Pancreas (tissue), 10 donors: ENCODE results near the gene TPCN2. TPM values are rescaled to one million over a fixed set of nuclear protein-coding genes. Genes with fewer than 3 reads are reported as not detected.

Experiments used
- ATAC-seq, 4 donors: fragments of 200-7000 bp; cut with Tn5 transposase; one replicate each; pipeline versions ENCODE4 v1.8.0 to v1.9.1; 2020; ENCODE audit warnings: mild to moderate bottlenecking in 4 of 4, moderate library complexity in 4 of 4
- DNase-seq, 6 donors: peaks; one replicate each; pipeline ENCODE4 v3.0.0-alpha.2; 2020
- FAIRE-seq: peaks from 2 replicates; lab custom pipeline; 2012; peaks lifted over from hg19 to GRCh38; lab: Jason Lieb, UNC
- H3K27ac ChIP-seq, 4 donors: fragments of 200-600 bp; sonication (generic); 1 replicate in 3 of 4; 2 replicates in 1 of 4; pipeline versions ENCODE4 v1.5.0 to v1.8.0; 2020
- H3K27me3 ChIP-seq, 4 donors: fragments of 200-600 bp; one replicate each; pipeline ENCODE4 v1.8.0; 2021
- H3K36me3 ChIP-seq, 3 donors: fragments of 200-600 bp; sonication (generic) in 1 of 3; one replicate each; pipeline versions ENCODE4 v1.5.0 to v1.8.0; 2020 to 2021
- H3K4me1 ChIP-seq, 3 donors: fragments of 200-600 bp; one replicate each; pipeline ENCODE4 v1.8.0; 2021
- H3K4me3 ChIP-seq, 4 donors: fragments of 200-600 bp; sonication (generic) in 2 of 4; one replicate each; pipeline versions ENCODE4 v1.5.0 to v1.8.0; 2020 to 2021
- H3K9me3 ChIP-seq, 4 donors: fragments of 200-600 bp; one replicate each; pipeline ENCODE4 v1.8.0; 2021
- CTCF ChIP-seq, 4 donors: fragments of 200-600 bp; sonication (generic) in 3 of 4; IDR thresholded peaks; one replicate each; pipeline versions ENCODE4 v1.5.0 to v1.8.0; 2021; ENCODE audit warnings: antibody characterized with exemption in 4 of 4
- WGBS, 2 donors: extraction: QIAGEN DNeasy Blood & Tissue Kit; methylation state at CpG; one replicate each; pipeline ENCODE4 v1.1.7; 2013; 5-methylcytosine and 5-hydroxymethylcytosine counted together
- intact Hi-C, 3 donors: fragments of 100-400 bp; cut with DNase I; formaldehyde crosslinking; loops; one replicate each; pipeline versions ENCODE4 v1.11.1 to v1.14.2; 2022
- polyA plus RNA-seq, 2 donors: library from polyadenylated mRNA; stranded (reverse); fragments of 200-250 nt; gene quantifications; one replicate each; pipeline ENCODE4 v1.2.3, GENCODE V29; 2013
- total RNA-seq, 6 donors: library from RNA; stranded (reverse); fragmentation: NEBNext Ultra II Directional in 4 of 6; extraction: Animal tissue kit (Norgen Biotek cat#: 25700) in 4 of 6; gene quantifications; one replicate each; pipeline versions ENCODE4 v1.2.1 to v1.2.4, GENCODE V29; 2021 to 2023
- donor health status: healthy with polysubstance abuse.
- donor health status: DM: no; HTN: no; CAD: no; lungs with moderate emphysema.
- donor health status: DM: no; HTN: no; CAD: no.
- donor health status: control.
- donor health status: control.
- donor health status: Bipolar disorder and iron deficiency.
- donor health status: DM: yes; HTN: yes; CAD: no.
- donor health status: DM: no; HTN: no; CAD: no.
- donor health status: DM: no; HTN: no; CAD: no.
- donor health status: DM: yes; HTN: yes; CAD: no.

The TPCN2 gene
- total and polyA plus RNA-seq, 8 donors = 5.6 to 13.5 (median 9.9) TPM

- 83 to 89% methylated on average over 19 of the region's 19 CpGs for WGBS, 2 donors
- DNase-seq = peak in 2 of 6 donors; percentile 20 to 60
- Histone ChIP-seq H3K4me1 (no peaks in the 10 kb centered on the region), H3K27ac (no peak overlapping the region), H3K4me3 (no peak overlapping the region), H3K9me3 (no peaks in the 10 kb centered on the region), H3K27me3 (no peaks in the 10 kb centered on the region), H3K36me3 (no peaks in the 10 kb centered on the region)
- intact Hi-C loops = no loop called here
- FAIRE-seq = no peak
- no peak for ATAC-seq
- TF ChIP-seq CTCF (IDR thresholded peaks at IDR 0.05) = no peak
These were observed 16.5 kb downstream of the TPCN2 start for GRCh38 chr11:69065147-69065710.

- Histone ChIP-seq H3K9me3 (no peaks in the 10 kb centered on the region), H3K4me1 (no peaks in the 10 kb centered on the region), H3K36me3 (peaks cover 0 to 3% (median 0%) of the 10 kb centered on the region in 3 donors), H3K27ac (no peak overlapping the region), H3K27me3 (no peaks in the 10 kb centered on the region), H3K4me3 (no peak overlapping the region)
- no peak for TF ChIP-seq CTCF (IDR thresholded peaks at IDR 0.05)
- intact Hi-C loops = no loop called here
- FAIRE-seq (no peak), DNase-seq (peak in 2 of 6 donors; percentile 13 to 60), ATAC-seq (no peak)
- 87 to 89% methylated on average over 29 to 30 of the region's 30 CpGs for WGBS, 2 donors
These were observed 17.7 kb downstream of the TPCN2 start for GRCh38 chr11:69066122-69067112.

GRCh38 chr11:69067200-69067599 is 18.5 kb downstream of the TPCN2 start:
- FAIRE-seq = no peak
- intact Hi-C loops = no loop called here
- H3K4me3 ChIP-seq = no peak overlapping the region
- TF ChIP-seq CTCF (IDR thresholded peaks at IDR 0.05) = no peak
- H3K4me1 ChIP-seq = no peaks in the 10 kb centered on the region
- H3K27me3 ChIP-seq = no peaks in the 10 kb centered on the region
- H3K9me3 ChIP-seq = no peaks in the 10 kb centered on the region
- H3K27ac ChIP-seq = no peak overlapping the region
- no peak for ATAC-seq
- DNase-seq = peak in 2 of 6 donors; percentile 12 to 53
- H3K36me3 ChIP-seq = peaks cover 0 to 4% (median 0%) of the 10 kb centered on the region in 3 donors
- WGBS, 2 donors = 95 to 96% methylated on average over 13 of the region's 13 CpGs

GRCh38 chr11:69071086-69071800 is 22.5 kb downstream of the TPCN2 start:
- no peak overlapping the region for H3K27ac ChIP-seq
- H3K4me1 ChIP-seq = no peaks in the 10 kb centered on the region
- peaks cover 0 to 4% (median 0%) of the 10 kb centered on the region in 3 donors for H3K36me3 ChIP-seq
- TF ChIP-seq CTCF (IDR thresholded peaks at IDR 0.05) = no peak
- no peaks in the 10 kb centered on the region for H3K9me3 ChIP-seq
- FAIRE-seq (no peak), DNase-seq (peak in 2 of 6 donors; percentile 12 to 62), ATAC-seq (no peak)
- 92 to 93% methylated on average over 23 of the region's 23 CpGs for WGBS, 2 donors
- H3K27me3 ChIP-seq = no peaks in the 10 kb centered on the region
- no peak overlapping the region for H3K4me3 ChIP-seq
- intact Hi-C loops = no loop called here
